NCI-H446 (cell line): Measurements from ENCODE around the gene ZNF750.
"Not testable (repeated sequence)": the region's sequence is repeated elsewhere in the genome, so short reads cannot be mapped to it uniquely, and the experiment has no call there.

Source experiments
- DNase-seq, 2 experiments: peaks; one replicate each; lab custom pipeline; 2025; lab: John Stamatoyannopoulos, UW

ZNF750 gene

GRCh38 chr17:82793974-82794630 is 45.7 kb downstream of the ZNF750 start:
- DNase-seq: no peak

- DNase-seq: no peak
Measured at GRCh38 chr17:82791532-82791931, 48.3 kb downstream of the ZNF750 start.

GRCh38 chr17:82790391-82790790 is 49.4 kb downstream of the ZNF750 start:
- no peak for DNase-seq

GRCh38 chr17:82789806-82790205 is 50.0 kb downstream of the ZNF750 start:
- DNase-seq: no peak

- no peak for DNase-seq
Measured at GRCh38 chr17:82789051-82789592, 50.7 kb downstream of the ZNF750 start.

GRCh38 chr17:82788206-82789001 is 51.4 kb downstream of the ZNF750 start:
- no peak for DNase-seq

- DNase-seq: no peak
Measured at GRCh38 chr17:82787081-82787848, 52.6 kb downstream of the ZNF750 start.

- DNase-seq: no peak
Measured at GRCh38 chr17:82786427-82786826, 53.4 kb downstream of the ZNF750 start.

- not testable (repeated sequence) for DNase-seq
Measured at GRCh38 chr17:82785581-82785980, 54.2 kb downstream of the ZNF750 start.

GRCh38 chr17:82783498-82783897 is 56.3 kb downstream of the ZNF750 start:
- no peak for DNase-seq

- DNase-seq: no peak
Measured at GRCh38 chr17:82782657-82783207, 57.1 kb downstream of the ZNF750 start.

- DNase-seq: peak; percentile 53 to 73
Measured at GRCh38 chr17:82781894-82782274, 57.9 kb downstream of the ZNF750 start.

GRCh38 chr17:82780971-82781893 is 58.6 kb downstream of the ZNF750 start:
- DNase-seq: no peak

- no peak for DNase-seq
Measured at GRCh38 chr17:82780195-82780594, 59.6 kb downstream of the ZNF750 start.

- no peak for DNase-seq
Measured at GRCh38 chr17:82779541-82779940, 60.3 kb downstream of the ZNF750 start.
